Activated CD4-positive, CD25-positive, alpha-beta regulatory T cell treated with anti-CD3 and anti-CD28 coated beads, Interleukin-2, amount 50 U/mL, for 72 hours (primary cell): ENCODE data around the gene MKLN1.

Experiments used
- DNase-seq: peaks from one replicate; pipeline ENCODE4 v3.0.0; 2021

The MKLN1 gene

DNA sequence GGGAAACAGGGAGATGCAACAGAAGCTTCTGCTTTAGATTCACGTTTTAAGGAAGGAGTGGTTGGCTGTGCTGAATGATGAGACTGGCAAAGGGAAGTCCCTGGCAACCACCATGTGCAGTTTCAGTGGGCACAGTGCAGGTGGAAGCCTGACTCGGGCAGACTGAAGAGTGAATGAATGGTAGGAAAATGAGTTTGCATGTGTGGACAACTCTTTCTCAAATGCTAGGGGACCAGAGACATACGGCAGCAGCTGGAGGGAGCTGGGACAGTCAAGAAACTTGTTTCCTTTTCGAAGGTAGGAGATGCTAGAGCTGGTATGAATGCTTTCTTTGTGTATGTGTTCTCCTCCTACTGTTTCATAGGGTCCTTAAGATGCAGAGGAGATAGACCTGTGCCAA lies 199.8 kb downstream of the MKLN1 start:
- DNase-seq = no peak

DNA sequence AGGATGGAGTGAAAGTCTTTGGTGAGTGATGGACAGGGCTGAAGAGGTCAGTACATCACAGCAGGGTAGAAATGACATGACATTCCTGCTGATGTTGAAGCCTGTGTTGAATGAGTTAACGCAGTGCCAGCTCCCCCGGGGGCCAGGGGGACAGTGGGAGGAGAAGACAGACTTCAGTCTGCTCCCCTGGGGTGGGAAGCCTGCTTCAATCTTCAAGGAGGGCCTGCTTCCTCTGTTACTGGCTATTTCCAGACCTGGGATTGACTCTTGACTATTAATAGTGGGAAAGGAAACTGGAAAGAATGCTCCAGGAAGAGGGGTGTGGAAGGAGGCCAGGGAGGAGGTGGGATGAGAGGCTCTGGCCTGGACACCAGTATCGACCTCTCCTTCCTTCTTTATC lies 201.5 kb downstream of the MKLN1 start:
- DNase-seq = no peak

DNA sequence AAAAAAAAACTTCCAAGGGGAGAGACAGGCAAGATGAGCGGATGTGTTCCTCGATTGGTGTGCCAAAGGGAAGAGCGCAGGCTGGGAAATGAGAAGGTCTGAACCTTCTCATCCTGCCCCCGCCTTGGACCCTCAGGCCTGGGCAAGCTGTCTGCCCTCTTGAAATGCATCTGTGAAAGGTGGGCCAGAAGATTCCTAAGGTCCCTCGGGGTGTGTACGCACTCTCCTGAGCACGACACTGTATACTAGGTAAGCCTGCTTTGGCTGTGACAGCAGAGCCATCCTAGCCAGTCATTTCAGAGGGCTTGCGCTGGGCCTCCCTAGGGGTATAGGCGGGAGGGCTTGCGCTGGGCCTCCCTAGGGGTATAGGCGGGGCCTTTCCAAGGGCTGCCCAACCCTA lies 201.9 kb downstream of the MKLN1 start:
- DNase-seq = no peak

DNA sequence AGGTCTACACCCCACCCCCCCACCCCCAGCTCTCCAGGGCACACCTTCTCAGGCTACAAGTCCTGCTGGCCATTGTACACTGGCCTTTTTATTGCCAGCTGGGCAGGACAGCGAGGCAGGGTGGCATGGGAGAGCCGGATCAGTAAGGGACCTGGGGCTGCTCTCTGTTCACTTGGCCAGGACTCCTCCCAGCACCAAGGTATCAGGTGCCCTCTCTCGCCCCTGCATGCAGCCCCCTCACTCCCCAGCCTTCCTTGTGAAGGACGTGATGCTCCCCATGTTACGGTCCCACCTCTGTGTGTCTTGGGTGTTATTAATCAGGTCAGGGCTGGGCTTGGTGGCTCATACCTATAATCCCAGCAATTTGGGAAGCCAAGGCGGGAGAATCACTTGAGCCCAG lies 202.5 kb downstream of the MKLN1 start:
- no peak for DNase-seq

DNA sequence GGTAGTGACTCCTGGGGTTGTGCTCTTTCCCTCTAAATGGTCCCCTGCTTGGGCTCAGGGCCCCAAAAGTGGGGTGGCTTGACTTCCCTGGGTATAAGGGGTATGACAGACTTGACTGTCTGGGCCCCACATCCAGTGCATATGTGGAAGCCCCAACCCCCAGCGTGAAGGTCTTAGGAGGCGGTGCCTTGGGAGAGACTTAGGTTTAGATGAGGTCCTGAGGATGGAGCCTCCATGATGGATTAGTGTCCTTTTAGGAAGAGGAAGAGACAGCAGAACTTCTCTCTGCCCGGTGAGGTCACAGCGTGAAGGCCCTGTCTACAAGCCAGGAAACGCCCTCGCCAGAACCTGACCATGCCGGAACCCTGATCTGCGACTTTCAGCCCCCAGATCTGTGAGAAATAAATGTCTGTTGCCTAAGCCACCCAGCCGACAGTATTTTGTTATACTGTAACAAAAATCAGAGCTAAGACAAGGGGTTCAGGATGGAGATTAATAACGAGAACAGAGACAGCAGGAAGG lies 205.0 kb downstream of the MKLN1 start:
- DNase-seq = no peak

DNA sequence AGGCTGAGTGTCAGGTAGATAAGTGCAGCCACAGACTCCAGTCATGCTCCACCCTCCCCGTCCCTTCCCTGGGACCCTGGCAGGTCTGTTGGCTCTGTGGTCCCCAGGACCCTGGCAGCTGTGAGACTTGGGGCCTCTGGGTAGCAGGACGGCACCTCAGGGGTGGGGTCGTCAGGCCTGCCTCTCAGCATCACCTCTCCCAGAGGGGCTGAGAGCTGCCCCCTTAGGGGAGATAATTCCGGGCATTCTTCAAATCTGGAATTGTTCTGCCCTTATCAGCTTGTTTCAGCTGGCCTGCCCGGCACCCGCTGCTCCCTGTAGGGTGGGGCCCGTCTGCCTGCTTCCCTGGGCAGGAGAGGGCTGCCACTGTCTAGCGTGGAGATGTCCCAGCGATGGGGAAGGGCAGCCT lies 205.5 kb downstream of the MKLN1 start:
- DNase-seq = no peak

DNA sequence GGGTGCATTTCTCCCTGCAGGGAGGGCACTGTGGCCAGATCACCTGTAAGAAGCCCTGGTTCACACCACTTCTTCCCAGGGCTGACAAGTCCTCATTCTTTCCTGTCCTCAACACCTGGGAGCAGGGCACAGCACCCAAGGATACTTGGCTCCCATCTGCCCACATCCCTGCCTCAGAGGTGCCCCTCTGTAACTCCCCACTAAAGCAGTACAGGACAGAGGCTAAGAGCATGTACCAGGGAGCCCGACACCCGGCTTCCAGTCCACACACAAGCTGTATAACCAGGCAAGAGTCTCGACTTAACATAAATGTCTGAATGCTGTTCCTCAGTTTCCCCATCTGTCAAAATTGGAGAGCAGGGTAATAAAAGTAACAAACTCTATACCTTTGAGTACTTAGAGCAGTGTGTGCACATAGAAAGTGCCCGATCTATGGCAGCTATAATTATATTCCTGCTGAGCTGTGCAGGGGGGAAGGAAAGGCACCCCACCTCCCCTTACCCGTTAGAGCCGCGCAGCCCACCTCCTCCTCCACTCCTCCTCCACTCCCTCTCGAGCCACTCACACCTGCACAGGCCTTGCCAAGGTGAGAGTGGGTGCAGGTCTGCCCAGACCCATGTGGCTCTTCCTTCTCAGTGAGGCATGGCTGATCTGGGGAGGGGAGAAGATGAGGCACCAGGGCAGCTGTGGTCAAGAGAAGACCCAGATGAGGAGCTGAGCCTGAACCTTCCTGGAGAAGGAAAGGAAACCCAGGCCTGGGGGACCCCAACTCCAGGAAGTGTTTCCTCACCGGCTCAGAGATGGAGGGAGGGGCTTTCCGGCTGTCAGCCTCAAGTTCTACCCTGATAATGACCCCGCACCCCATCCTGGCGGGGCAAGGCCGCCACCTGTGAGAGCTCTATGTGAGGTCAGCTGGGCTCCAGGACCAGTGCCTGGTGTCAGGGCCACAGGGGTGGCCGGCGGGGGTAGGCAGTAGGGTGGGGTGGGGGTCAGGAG lies 206.2 kb downstream of the MKLN1 start:
- no peak for DNase-seq

DNA sequence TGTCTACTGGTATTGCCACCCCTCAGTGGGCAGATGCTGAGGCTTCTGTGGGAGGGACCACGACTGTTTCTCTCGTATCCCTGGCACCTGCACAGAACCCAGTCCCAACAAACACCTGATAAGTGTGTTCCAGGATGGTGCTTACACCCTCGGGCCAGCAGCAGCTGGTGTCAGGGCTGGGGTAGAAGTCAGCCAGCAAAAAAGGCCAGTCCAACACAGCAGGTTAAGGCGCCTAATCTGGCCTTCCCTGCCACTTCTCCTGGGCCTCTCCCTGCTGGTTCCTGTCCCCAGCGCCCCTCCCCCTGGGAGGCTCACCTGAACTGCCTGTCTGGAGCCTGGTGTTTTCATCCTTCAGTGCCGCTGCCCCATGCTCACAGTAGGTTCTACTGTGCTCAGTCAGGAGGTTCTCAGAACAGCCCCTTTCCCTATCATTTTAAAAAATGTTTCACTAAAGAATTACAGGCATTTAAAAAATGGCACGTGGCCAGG lies 208.7 kb downstream of the MKLN1 start:
- no peak for DNase-seq

DNA sequence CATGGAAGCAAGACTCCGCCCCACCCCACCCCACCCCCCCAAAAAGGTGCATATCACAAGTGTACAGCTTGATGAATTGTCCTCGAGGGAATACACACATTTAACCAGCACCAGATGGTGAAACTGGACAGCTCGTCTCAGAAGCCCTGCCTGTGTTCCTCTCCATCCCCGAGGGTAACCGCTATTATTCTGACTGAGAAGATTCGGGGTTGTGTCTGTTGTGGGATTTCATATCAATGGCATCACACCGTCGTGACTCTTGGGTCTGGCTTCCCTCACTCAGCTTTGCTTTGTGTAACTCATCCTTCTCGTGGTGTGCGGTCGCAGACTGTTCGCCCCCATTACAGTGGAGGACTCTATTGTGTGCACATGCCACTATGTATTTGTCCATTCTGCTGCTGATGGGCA lies 209.9 kb downstream of the MKLN1 start:
- no peak for DNase-seq

DNA sequence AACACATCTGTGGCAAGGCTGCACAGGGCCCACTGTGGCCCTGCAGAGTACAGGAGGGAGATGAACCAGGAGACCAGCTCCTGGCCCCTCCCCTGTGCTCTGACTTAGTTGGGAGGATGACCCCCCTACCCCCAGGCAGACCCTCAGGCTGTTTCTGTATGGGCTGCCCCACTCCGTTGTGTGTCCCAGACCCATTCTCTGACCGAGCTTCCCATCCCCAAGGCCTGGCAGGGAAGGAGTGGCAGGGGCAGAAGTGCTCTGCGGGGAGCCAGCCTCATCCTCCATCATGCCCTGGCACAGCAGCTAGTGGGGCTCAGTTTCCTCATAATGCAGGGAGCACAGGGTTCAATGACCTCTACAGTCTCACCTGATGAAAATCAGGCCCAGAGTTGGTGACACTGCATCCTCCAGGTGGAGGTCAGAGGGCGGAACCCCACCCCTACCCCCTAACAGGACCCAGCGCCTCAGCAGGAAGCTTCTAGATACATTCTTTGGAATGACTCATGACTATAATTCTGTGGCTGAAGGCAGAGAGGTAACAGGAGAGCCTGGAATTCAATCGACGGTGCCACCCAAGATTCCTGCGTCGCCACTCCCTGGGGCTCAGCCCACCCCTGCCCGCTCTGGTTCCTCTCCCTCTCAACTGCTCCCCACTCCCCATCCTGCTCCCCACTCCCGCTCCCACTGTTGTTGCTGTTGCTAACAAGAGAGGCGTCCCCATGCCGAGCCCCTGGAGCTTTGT lies 210.6 kb downstream of the MKLN1 start:
- DNase-seq = no peak

DNA sequence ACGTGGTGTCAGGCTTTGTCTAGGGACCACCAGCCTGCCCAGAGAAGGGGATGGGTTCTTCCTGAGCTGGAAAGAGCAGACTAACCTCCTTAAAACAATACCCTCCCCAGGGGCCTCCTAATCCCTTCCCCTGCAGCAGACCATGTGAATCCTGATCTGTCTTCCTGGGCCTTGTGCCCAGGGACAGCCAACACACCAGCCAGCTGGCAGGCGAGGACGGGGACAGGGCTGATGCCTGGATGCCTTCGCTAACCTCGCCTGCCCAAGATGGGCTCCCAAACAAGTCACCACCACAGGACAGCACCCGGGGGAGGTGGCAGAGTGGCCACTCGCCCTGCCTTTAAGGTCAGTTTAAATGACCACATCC lies 211.1 kb downstream of the MKLN1 start:
- no peak for DNase-seq

DNA sequence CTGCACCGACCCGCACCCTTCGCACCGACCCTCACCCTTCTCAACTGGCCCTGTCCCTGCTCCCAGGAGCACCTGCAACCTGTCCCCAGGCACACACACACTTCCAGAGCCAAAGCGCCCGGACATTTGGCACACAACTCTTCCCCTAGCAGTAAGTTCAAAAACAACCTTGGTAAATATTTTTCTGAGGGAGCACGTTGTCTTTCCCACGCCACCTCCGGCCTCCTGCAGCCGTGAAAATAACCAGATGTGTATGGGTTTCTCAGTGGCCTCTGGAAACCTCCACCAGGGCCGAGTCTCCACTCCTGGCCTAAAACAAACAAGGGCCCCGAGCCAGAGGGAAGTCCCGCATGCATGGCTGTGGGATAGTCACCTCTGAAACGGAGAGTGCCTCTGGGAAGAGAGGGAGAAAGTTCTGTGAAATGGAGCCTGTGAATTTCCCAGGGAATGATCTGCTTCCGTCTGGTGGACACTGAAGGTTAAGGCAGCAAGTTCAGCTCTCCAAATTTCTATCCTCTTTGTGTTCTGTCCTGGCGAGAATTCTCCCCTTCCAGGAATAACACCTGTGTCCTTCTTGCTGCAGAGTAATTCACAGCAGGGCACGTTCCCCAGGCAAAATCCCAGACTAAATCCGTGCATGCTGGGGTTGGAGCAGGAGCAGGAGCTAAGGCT lies 213.0 kb downstream of the MKLN1 start:
- no peak for DNase-seq

DNA sequence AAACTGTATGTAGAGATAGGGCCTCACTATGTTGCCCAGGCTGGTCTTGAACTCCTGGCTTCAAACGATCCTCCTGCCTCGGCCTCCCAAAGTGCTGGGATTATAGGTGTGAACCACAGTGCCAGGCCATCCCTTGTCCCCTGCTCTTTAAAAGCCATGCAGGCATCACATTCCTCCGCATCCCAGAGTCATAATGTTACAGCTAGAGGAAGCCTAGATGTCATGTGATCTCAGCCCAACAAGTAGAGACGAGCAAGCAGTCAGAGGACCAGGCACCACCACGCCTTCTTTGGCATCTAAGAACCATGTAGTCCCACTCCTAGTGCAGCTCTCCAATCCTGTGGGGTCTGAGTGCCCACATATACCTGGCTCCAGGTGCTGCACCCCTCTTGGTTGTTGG lies 215.6 kb downstream of the MKLN1 start:
- DNase-seq = no peak

DNA sequence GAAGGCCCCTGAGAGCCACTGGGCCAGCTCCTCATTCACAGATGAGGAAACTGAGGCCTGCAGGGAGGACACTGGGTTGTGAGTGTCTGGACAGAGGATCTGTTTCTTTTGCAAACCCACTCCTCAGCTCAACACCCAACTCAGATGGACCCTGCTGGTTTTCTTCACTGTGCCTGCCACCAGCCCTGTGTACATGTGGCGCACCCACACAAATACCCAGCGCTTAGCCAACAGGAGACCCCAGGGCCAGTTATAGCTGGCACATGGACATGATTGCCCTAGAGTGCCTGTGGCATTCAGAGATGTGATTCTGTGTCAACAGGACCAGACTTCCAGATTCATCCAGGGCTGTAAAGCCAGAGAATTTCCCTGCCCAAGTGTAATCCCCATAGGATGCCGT lies 216.3 kb downstream of the MKLN1 start:
- DNase-seq = no peak

DNA sequence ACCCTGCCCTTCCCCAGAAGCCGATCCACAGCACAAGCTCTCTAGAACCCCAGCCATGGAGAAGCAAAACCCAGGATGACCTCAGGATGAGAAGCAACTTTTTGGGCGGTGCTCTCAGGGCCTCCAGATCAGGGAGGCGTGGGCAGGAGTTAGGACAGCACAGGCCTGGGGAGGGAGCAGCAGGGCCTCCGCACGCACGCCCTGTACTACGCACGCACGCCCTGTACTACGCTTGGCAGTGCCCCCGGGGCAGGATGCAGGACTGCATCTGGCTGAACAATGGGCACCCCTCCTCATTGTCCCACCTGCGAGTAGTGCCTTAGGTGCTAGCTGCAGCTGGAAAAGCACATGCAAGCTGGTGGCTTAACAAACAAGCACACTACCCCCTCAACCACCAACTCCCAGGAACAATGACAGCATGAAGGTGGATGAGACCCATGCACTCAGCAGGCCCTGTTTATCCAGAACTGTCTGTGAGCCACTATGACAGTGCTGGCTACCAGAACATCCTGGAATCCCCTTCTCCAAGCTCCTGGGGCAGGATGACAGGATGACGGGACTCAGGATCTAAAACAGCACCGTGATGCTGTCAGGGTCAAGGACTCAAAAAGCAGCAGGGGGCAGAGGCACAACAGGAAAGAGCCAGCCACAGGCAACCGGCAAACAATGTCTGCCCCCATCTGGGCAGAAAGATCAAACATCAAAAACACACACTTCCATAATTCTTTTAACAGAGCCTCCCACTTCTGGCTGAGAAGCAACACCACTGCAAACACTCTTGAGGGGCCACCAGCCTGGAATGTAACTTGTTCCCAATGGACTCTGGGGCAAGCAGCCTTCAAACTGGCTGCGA lies 217.0 kb downstream of the MKLN1 start:
- no peak for DNase-seq

DNA sequence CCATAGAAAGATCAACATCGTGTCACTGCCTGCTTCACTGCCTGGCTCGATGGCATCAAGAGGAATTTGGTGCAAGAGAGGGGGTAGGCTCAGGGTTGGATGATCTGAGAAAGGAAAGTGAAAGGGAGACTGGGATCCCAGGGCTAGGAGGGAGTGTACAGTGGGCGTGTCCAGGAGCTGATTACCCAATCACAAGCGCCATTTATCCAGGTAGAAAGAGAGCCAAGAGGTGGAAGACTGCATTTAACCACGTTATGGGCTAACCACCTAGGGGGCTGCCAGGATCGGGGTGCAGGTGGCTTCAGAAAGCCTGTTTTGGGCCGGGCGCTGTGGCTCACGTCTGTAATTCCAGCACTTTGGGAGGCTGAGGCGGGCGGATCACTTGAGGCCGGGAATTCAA lies 218.4 kb downstream of the MKLN1 start:
- no peak for DNase-seq
